NOMO-1 treated with DMSO at 0.1 percent for 48 hours (cell line): ENCODE data around the gene NR0B1.

Source experiments
- DNase-seq: peaks from one replicate; lab custom pipeline; 2025; ENCODE audit not compliant: unreplicated experiment; lab: John Stamatoyannopoulos, UW

The NR0B1 gene

GRCh38 chrX:30270639-30271038 lies 38.6 kb downstream of the NR0B1 start:
- DNase-seq, result no peak

GRCh38 chrX:30262763-30263162 lies 46.4 kb downstream of the NR0B1 start:
- DNase-seq, result no peak

- no peak for DNase-seq
Observed at GRCh38 chrX:30261012-30261411, 48.2 kb downstream of the NR0B1 start.

- no peak for DNase-seq
Observed at GRCh38 chrX:30259927-30260326, 49.3 kb downstream of the NR0B1 start.
